PFSK-1 (cell line): ENCODE results near the gene MAP3K3.

ENCODE experiments used
- FOXP2 ChIP-seq: optimal IDR thresholded peaks from 2 replicates; pipeline ENCODE3; 2011; ENCODE audit warnings: borderline replicate concordance, control low read depth, inconsistent platforms; ENCODE audit not compliant: insufficient read depth; ENCODE audit errors: extremely low read length, extremely low read depth
- POLR2AphosphoS5 ChIP-seq: IDR thresholded peaks from 2 replicates; pipeline ENCODE4 v1.6.1; 2012; ENCODE audit warnings: low read depth, mild to moderate bottlenecking, control low read depth, low read length, moderate library complexity
- REST ChIP-seq, 2 experiments: IDR thresholded peaks; 2 replicates each; pipeline versions ENCODE4 v1.6.1 to v1.8.0; 2011 to 2012; ENCODE audit warnings: low read depth in 2 of 2, low read length in 2 of 2, control low read depth in 1 of 2, inconsistent platforms in 1 of 2, mild to moderate bottlenecking in 1 of 2, moderate library complexity in 1 of 2; ENCODE audit not compliant: insufficient read depth in 1 of 2
- SIN3A ChIP-seq: IDR thresholded peaks from 2 replicates; pipeline ENCODE4 v1.6.1; 2012; ENCODE audit warnings: mild to moderate bottlenecking, low read length, moderate library complexity, borderline replicate concordance; ENCODE audit not compliant: insufficient read depth
- TAF1 ChIP-seq: IDR thresholded peaks from 2 replicates; pipeline ENCODE4 v1.6.1; 2012; ENCODE audit warnings: low read length, control low read depth, borderline replicate concordance; ENCODE audit not compliant: insufficient read depth

The MAP3K3 gene

GRCh38 chr17:63705657-63706056, 83.4 kb downstream of the MAP3K3 start:
- no peak for TF ChIP-seq FOXP2
- no peak for TF ChIP-seq TAF1
- no peak for TF ChIP-seq REST (IDR thresholded peaks at IDR 0.05; ENCODE audit: insufficient read depth in 1 of 2, low read depth in 2 of 2, low read length in 2 of 2)
- TF ChIP-seq POLR2AphosphoS5: no peak
- TF ChIP-seq SIN3A: no peak

- TF ChIP-seq POLR2AphosphoS5 (no peak), TAF1 (no peak), REST (IDR thresholded peaks at IDR 0.05; ENCODE audit: insufficient read depth in 1 of 2, low read depth in 2 of 2, low read length in 2 of 2) (no peak), FOXP2 (no peak), SIN3A (no peak)
These were observed 84.3 kb downstream of the MAP3K3 start for GRCh38 chr17:63706336-63707082.

GRCh38 chr17:63707151-63707550, 84.9 kb downstream of the MAP3K3 start:
- TF ChIP-seq REST (IDR thresholded peaks at IDR 0.05; ENCODE audit: insufficient read depth in 1 of 2, low read depth in 2 of 2, low read length in 2 of 2): no peak
- TF ChIP-seq FOXP2: no peak
- TF ChIP-seq SIN3A: no peak
- TF ChIP-seq TAF1: no peak
- no peak for TF ChIP-seq POLR2AphosphoS5

- no peak for TF ChIP-seq FOXP2
- no peak for TF ChIP-seq POLR2AphosphoS5
- TF ChIP-seq TAF1: no peak
- no peak for TF ChIP-seq REST (IDR thresholded peaks at IDR 0.05; ENCODE audit: insufficient read depth in 1 of 2, low read depth in 2 of 2, low read length in 2 of 2)
- TF ChIP-seq SIN3A: no peak
These were observed 86.9 kb downstream of the MAP3K3 start for GRCh38 chr17:63709110-63709509.
